Caco-2 (cell line): ENCODE results near the gene LRG1. TPM values are rescaled to one million over a fixed set of nuclear protein-coding genes. Genes with fewer than 3 reads are reported as not detected.

ENCODE experiments used
- BruUV-seq: library from RNA; stranded (reverse); fragments of 400-500 nt; replicated peaks from 2 replicates; lab custom pipeline; 2021; lab: Mats Ljungman, UMichigan
- CTCF ChIA-PET: fragments of 300-600 bp; sonication (Branson Sonifier 250); formaldehyde crosslinking; loops from one replicate; lab custom pipeline; 2022; ENCODE audit warnings: antibody characterized with exemption; lab: Charles Lee
- POLR2A ChIA-PET: fragments of 300-600 bp; sonication (Branson Sonifier 250); formaldehyde crosslinking; loops from one replicate; lab custom pipeline; 2022; ENCODE audit warnings: antibody characterized with exemption; lab: Charles Lee
- DNase-seq, 2 experiments: peaks; one replicate each; pipeline versions ENCODE4 v3.0.0 to v3.0.0-alpha.2; 2020 to 2022
- H3K27me3 ChIP-seq: replicated peaks from 2 replicates; pipeline ENCODE4 v1.6.0; 2011; ENCODE audit warnings: low read length; ENCODE audit not compliant: control insufficient read depth, insufficient read depth
- H3K36me3 ChIP-seq: 2 replicates; pipeline ENCODE4 v1.5.1; 2011; ENCODE audit warnings: low read length; ENCODE audit not compliant: control insufficient read depth, insufficient read depth
- H3K4me1 ChIP-seq: fragments of 250-450 bp; sonication (Bioruptor Pico); 2 replicates; pipeline ENCODE4 v1.5.1; 2020; ENCODE audit warnings: mild to moderate bottlenecking
- H3K4me3 ChIP-seq: 2 replicates; pipeline ENCODE4 v1.5.1; 2011; ENCODE audit warnings: low read depth, mild to moderate bottlenecking, control low read depth, low read length
- H3K9me3 ChIP-seq: fragments of 250-450 bp; sonication (Bioruptor Pico); 2 replicates; pipeline ENCODE4 v1.5.1; 2020; ENCODE audit warnings: mild to moderate bottlenecking, moderate library complexity
- H3K27ac Mint-ChIP-seq: one replicate; pipeline ENCODE4 v1.8.0; 2022; ENCODE audit warnings: mixed read lengths; ENCODE audit not compliant: unreplicated experiment
- H3K27me3 Mint-ChIP-seq: one replicate; pipeline ENCODE4 v1.8.0; 2022; ENCODE audit warnings: mixed read lengths; ENCODE audit not compliant: insufficient read depth, unreplicated experiment
- H3K36me3 Mint-ChIP-seq: one replicate; pipeline ENCODE4 v1.8.0; 2022; ENCODE audit warnings: mild to moderate bottlenecking, mixed read lengths; ENCODE audit not compliant: insufficient read depth, unreplicated experiment
- H3K4me1 Mint-ChIP-seq: one replicate; pipeline ENCODE4 v1.8.0; 2022; ENCODE audit warnings: low read depth, mixed read lengths; ENCODE audit not compliant: unreplicated experiment
- H3K4me3 Mint-ChIP-seq: one replicate; pipeline ENCODE4 v1.8.0; 2022; ENCODE audit warnings: mild to moderate bottlenecking, moderate library complexity, mixed read lengths; ENCODE audit not compliant: unreplicated experiment
- H3K9me3 Mint-ChIP-seq: one replicate; pipeline ENCODE4 v1.8.0; 2022; ENCODE audit warnings: mixed read lengths; ENCODE audit not compliant: unreplicated experiment
- intact Hi-C: fragments of 100-400 bp; cut with micrococcal nuclease; formaldehyde crosslinking; loops from one replicate; pipeline ENCODE4 v1.10.0; 2022; ENCODE audit not compliant: unreplicated experiment
- total RNA-seq: library from RNA; stranded (reverse); gene quantifications from 2 replicates; pipeline ENCODE4 v1.2.3, GENCODE V29; 2022
- TF ChIP-seq, protein P1 (sequence below), 2 experiments: fragments of 200-600 bp in 1 of 2; IDR thresholded peaks; 1 replicate in 1 of 2; 2 replicates in 1 of 2; pipeline versions ENCODE4 v1.5.1 to v1.8.0; 2011 to 2022; ENCODE audit warnings: antibody characterized with exemption in 1 of 2, control low read depth in 1 of 2, inconsistent platforms in 1 of 2, low read depth in 1 of 2, low read length in 1 of 2, mild to moderate bottlenecking in 1 of 2, moderate library complexity in 1 of 2; ENCODE audit not compliant: insufficient read depth in 1 of 2, severe bottlenecking in 1 of 2, unreplicated experiment in 1 of 2

Gene LRG1
- total RNA-seq, 1 experiment from 2014 or later, result 0.61 TPM

DNA sequence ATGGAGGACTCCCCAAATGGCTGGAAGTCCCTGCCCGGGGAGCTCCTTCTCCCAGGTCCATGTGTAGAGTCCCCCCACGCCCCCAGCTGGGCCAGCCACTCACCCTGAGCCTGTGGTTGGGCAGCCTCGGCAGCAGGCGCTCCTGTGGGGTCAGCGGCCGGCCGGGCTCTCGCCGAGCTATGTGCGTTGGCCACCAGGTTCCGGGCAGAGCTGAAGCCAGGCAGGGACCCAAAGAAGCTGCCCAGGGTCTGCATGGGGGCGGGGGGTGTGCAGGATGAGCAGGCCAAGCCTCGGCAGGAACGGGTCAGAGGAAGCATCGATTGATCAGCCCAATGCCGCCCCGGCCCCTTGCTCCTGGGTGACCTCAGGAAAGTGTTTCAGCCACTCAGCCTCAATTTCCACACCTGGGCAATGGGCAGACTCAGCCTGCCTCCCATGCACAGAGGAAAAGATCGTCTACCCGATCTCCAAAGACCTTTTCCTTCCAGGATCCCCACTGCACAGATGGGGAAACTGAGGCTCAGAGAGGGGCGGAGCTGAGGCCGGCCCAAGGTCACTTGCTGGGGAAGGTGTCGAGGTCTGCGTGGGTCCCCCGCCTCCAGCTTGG lies 22.3 kb downstream of the LRG1 start:
- no peaks in the 10 kb centered on the region for H3K27me3 ChIP-seq
- peaks cover 16% of the 10 kb centered on the region for H3K4me1 ChIP-seq
- intact Hi-C loops, result no loop called here
- no peak overlapping the region for H3K4me3 Mint-ChIP-seq
- DNase-seq, result no peak
- peaks cover 14% of the 10 kb centered on the region for H3K4me1 Mint-ChIP-seq
- POLR2A ChIA-PET, result no interaction called here
- BruUV-seq, result no TSS peak
- no peak overlapping the region for H3K27ac Mint-ChIP-seq
- no peaks in the 10 kb centered on the region for H3K9me3 ChIP-seq
- H3K36me3 Mint-ChIP-seq, result no peaks in the 10 kb centered on the region
- CTCF ChIA-PET, result no interaction called here
- H3K36me3 ChIP-seq, result no peaks in the 10 kb centered on the region
- TF ChIP-seq, protein P1, sequence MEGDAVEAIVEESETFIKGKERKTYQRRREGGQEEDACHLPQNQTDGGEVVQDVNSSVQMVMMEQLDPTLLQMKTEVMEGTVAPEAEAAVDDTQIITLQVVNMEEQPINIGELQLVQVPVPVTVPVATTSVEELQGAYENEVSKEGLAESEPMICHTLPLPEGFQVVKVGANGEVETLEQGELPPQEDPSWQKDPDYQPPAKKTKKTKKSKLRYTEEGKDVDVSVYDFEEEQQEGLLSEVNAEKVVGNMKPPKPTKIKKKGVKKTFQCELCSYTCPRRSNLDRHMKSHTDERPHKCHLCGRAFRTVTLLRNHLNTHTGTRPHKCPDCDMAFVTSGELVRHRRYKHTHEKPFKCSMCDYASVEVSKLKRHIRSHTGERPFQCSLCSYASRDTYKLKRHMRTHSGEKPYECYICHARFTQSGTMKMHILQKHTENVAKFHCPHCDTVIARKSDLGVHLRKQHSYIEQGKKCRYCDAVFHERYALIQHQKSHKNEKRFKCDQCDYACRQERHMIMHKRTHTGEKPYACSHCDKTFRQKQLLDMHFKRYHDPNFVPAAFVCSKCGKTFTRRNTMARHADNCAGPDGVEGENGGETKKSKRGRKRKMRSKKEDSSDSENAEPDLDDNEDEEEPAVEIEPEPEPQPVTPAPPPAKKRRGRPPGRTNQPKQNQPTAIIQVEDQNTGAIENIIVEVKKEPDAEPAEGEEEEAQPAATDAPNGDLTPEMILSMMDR (IDR thresholded peaks at IDR 0.05; ENCODE audit: insufficient read depth in 1 of 2, low read depth in 1 of 2, low read length in 1 of 2, severe bottlenecking in 1 of 2, unreplicated experiment in 1 of 2), result no peak
- H3K4me3 ChIP-seq, result no peak overlapping the region
- no peaks in the 10 kb centered on the region for H3K27me3 Mint-ChIP-seq
- H3K9me3 Mint-ChIP-seq, result no peaks in the 10 kb centered on the region

DNA sequence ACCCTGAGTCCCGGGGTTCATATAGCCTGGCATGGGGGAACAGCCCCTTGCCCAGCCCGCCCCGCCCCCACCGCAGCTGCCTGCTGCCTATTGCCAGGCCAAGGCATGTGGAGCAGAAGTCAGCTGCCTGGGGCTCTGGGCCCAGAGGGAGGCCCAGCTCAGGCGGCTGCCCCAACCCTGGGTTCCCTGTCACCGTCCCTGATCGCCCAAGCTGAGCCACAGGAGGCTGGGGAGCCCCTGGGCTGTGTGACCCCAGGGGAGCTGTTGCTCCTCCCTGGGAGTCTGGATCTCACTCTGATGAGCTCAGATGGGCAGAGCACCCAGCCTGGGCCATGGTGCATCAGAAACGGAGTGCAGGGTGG lies 22.9 kb downstream of the LRG1 start:
- ChIA-PET CTCF (no interaction called here), POLR2A (no interaction called here)
- Mint-ChIP-seq H3K27ac (no peak overlapping the region), H3K4me1 (peaks cover 11% of the 10 kb centered on the region), H3K4me3 (no peak overlapping the region), H3K36me3 (no peaks in the 10 kb centered on the region), H3K27me3 (no peaks in the 10 kb centered on the region), H3K9me3 (no peaks in the 10 kb centered on the region)
- intact Hi-C loops, result no loop called here
- DNase-seq, result no peak
- peaks cover 10% of the 10 kb centered on the region for H3K4me1 ChIP-seq
- no peaks in the 10 kb centered on the region for H3K9me3 ChIP-seq
- no TSS peak for BruUV-seq
- no peak overlapping the region for H3K4me3 ChIP-seq
- TF ChIP-seq, protein P1 (IDR thresholded peaks at IDR 0.05; ENCODE audit: insufficient read depth in 1 of 2, low read depth in 1 of 2, low read length in 1 of 2, severe bottlenecking in 1 of 2, unreplicated experiment in 1 of 2), result no peak
- H3K36me3 ChIP-seq, result no peaks in the 10 kb centered on the region
- H3K27me3 ChIP-seq, result no peaks in the 10 kb centered on the region

DNA sequence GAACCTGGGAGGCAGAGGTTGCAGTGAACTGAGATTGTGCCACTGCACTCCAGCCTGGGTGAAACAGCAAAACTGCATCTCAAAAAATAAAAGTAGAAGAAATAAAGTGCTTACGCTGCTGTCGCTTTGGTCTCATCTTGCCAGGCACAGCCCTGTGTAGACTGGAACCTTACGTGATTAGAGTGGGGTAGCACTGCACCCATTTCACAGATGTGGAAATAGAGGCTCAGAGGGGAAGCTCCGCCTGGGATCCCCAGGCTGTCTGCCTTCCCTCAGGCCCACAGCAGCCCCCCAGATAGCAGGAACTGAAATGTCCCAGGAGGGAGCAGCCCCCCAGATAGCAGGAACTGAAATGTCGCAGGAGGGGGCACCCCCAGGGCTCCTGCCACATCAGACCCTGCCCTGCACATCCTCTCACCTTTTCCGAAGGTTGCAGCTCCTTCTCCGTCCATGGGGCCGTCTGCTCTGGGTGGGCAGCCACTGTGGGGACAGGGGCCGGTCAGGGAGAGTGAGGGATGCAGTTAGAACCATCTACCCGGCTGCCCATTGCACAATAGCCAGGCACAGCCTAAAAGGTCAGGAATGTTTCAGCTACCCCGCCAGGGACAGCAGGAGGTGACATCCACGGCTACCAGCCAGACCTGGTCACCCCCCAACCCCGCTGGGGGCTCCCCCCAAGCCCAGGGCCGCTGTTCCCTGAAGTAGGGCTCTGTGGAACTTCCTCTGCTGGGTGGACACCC lies 23.5 kb downstream of the LRG1 start:
- Mint-ChIP-seq H3K36me3 (peaks cover 3% of the 10 kb centered on the region), H3K27me3 (no peaks in the 10 kb centered on the region), H3K27ac (no peak overlapping the region), H3K4me1 (peaks cover 6% of the 10 kb centered on the region), H3K4me3 (no peak overlapping the region), H3K9me3 (no peaks in the 10 kb centered on the region)
- Histone ChIP-seq H3K4me1 (peaks cover 5% of the 10 kb centered on the region), H3K27me3 (no peaks in the 10 kb centered on the region), H3K36me3 (no peaks in the 10 kb centered on the region), H3K4me3 (no peak overlapping the region), H3K9me3 (no peaks in the 10 kb centered on the region)
- intact Hi-C loops, result no loop called here
- TF ChIP-seq, protein P1 (IDR thresholded peaks at IDR 0.05; ENCODE audit: insufficient read depth in 1 of 2, low read depth in 1 of 2, low read length in 1 of 2, severe bottlenecking in 1 of 2, unreplicated experiment in 1 of 2), result no peak
- no TSS peak for BruUV-seq
- DNase-seq, result no peak
- ChIA-PET CTCF (no interaction called here), POLR2A (no interaction called here)
